Measurements from ENCODE around the gene ZNF30. TPM values are rescaled to one million over a fixed set of nuclear protein-coding genes. Genes with fewer than 3 reads are reported as not detected.

Gene ZNF30
- total and polyA plus RNA-seq, 3 donors from 2014 or later = 2.0 to 4.8 (median 3.3) TPM

DNA sequence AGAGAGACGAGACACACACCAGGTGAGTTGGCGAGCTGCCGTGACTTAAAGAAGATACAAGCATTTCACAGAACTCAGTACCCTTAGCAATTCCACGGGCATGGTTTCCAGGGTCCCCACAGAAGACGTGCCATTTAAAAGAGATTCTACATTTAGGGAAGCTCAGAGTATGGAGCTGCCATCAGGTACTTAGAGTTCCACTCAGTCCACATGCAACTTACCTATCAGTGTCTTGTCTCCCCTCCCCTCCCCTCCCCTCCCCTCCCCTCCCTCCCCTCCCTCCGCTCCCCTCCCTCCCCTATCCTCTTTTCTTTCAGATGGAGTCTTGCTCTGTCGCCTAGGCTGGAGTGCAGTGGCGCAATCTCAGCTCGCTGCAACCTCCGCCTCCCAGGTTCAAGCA is 12.2 kb downstream of the ZNF30 start:
- Histone ChIP-seq H3K4me1 (no peaks in the 10 kb centered on the region), H3K4me3 (no peak overlapping the region), H3K9me3 (no peaks in the 10 kb centered on the region), H3K27me3 (no peaks in the 10 kb centered on the region), H3K36me3 (ENCODE audit: low read depth, missing control alignments) (no peaks in the 10 kb centered on the region), H3K27ac (no peak overlapping the region)
- TF ChIP-seq, protein P1, sequence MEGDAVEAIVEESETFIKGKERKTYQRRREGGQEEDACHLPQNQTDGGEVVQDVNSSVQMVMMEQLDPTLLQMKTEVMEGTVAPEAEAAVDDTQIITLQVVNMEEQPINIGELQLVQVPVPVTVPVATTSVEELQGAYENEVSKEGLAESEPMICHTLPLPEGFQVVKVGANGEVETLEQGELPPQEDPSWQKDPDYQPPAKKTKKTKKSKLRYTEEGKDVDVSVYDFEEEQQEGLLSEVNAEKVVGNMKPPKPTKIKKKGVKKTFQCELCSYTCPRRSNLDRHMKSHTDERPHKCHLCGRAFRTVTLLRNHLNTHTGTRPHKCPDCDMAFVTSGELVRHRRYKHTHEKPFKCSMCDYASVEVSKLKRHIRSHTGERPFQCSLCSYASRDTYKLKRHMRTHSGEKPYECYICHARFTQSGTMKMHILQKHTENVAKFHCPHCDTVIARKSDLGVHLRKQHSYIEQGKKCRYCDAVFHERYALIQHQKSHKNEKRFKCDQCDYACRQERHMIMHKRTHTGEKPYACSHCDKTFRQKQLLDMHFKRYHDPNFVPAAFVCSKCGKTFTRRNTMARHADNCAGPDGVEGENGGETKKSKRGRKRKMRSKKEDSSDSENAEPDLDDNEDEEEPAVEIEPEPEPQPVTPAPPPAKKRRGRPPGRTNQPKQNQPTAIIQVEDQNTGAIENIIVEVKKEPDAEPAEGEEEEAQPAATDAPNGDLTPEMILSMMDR (IDR thresholded peaks at IDR 0.05) = no peak
- TF ChIP-seq POLR2A (IDR thresholded peaks at IDR 0.05) = no peak
- WGBS, 2 donors = 94 to 98% methylated on average over 10 of the region's 10 CpGs
- no peak for DNase-seq
- intact Hi-C loops (cut with DNase I; ENCODE audit: low total_unique reads) = no loop called here

DNA sequence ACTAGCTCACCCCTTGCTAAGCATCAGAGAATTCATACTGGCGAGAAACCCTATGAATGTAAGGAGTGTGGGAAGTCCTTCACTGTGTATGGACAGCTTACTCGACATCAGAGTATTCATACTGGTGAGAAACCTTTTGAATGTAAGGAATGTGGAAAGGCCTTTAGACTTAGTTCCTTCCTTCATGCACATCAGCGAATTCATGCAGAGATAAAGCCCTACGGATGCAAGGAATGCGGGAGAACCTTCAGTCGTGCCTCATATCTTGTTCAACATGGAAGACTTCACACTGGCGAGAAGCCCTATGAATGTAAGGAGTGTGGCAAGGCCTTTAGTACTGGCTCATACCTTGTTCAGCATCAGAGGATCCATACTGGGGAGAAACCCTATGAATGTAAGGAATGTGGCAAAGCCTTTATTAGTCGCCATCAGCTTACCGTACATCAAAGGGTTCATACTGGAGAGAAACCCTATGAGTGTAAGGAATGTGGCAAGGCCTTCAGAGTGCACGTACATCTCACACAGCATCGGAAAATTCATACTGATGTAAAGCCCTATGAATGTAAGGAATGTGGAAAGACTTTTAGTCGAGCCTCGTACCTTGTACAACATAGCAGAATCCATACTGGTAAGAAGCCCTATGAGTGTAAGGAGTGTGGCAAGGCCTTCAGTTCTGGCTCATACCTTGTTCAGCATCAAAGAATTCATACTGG is 17.3 kb downstream of the ZNF30 start:
- Histone ChIP-seq H3K9me3 (no peaks in the 10 kb centered on the region), H3K36me3 (ENCODE audit: low read depth, missing control alignments) (no peaks in the 10 kb centered on the region), H3K27me3 (no peaks in the 10 kb centered on the region), H3K4me1 (no peaks in the 10 kb centered on the region), H3K27ac (no peak overlapping the region), H3K4me3 (no peak overlapping the region)
- TF ChIP-seq, protein P1 (IDR thresholded peaks at IDR 0.05) = no peak
- no peak for TF ChIP-seq POLR2A (IDR thresholded peaks at IDR 0.05)
- DNase-seq = no peak
- intact Hi-C loops (cut with DNase I; ENCODE audit: low total_unique reads) = no loop called here
- WGBS, 2 donors = 95% methylated on average over 13 of the region's 13 CpGs

DNA sequence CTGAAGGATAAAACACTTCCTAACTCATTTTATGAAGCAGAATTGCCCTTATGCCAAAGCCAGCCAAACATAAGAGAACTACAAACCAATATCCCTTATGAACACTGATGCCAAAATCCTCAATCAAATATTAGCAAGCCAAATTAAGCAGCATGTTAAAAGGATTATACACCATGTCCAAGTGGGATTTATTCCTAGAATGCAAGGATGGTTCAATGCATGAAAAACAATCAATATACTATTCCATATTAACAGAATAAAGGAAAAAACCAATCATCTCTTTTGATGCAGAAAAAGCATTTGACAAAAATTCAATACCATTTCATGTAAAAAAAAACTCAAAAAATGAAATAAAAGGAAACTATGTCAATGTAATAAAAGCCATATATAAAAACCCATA is 26.4 kb downstream of the ZNF30 start:
- TF ChIP-seq, protein P1 (IDR thresholded peaks at IDR 0.05) = no peak
- TF ChIP-seq POLR2A (IDR thresholded peaks at IDR 0.05) = no peak
- Histone ChIP-seq H3K4me3 (no peak overlapping the region), H3K36me3 (ENCODE audit: low read depth, missing control alignments) (no peaks in the 10 kb centered on the region), H3K27ac (no peak overlapping the region), H3K9me3 (no peaks in the 10 kb centered on the region), H3K27me3 (no peaks in the 10 kb centered on the region), H3K4me1 (no peaks in the 10 kb centered on the region)
- DNase-seq = no peak
- intact Hi-C loops (cut with DNase I; ENCODE audit: low total_unique reads) = no loop called here

DNA sequence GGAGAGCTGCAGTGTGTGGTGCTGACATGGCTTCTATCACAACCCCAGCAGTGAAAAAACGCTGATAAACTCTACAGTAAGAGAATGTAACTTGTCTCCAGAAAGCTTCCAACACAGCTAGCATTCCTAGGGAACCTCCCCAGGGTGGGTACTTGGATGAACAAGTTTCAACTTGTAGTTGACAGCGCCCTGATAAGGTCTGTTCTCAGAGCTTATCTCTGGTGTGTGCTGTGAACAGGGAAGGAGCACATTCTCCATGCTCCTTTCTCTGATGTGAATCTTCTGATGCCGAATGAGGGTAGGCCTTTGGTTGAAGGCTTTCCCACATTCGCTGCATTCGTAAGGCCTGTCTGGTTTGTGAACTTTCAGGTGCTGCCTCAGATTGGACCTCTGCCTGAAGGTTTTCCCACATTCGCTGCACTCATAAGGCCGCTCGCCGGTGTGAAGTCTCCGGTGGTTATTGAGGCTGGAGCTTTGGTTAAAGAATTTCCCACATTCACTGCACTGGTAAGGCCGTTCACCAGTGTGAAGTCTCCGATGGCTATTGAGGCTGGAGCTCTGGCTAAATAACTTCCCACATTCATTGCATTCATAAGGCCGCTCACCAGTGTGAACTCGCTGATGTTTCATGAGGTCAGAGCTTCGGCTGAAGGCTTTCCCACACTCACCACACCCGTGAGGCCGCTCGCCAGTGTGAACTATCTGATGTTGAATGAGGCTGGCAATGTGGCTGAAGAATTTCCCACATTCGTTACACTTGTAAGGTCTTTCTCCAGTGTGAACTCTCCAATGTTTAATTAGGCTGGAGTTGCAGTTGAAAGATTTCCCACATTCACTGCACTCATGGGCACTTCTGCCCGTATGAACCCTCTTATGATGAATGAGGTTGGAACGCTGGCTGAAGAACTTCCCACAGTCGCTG is 31.4 kb downstream of the ZNF30 start:
- no peaks in the 10 kb centered on the region for H3K36me3 ChIP-seq (ENCODE audit: low read depth, missing control alignments)
- peaks cover 11% of the 10 kb centered on the region for H3K4me1 ChIP-seq
- WGBS, 2 donors = 94% methylated on average over 22 of the region's 22 CpGs
- no peaks in the 10 kb centered on the region for H3K27me3 ChIP-seq
- intact Hi-C loops (cut with DNase I; ENCODE audit: low total_unique reads) = no loop called here
- no peak overlapping the region for H3K27ac ChIP-seq
- H3K9me3 ChIP-seq = no peaks in the 10 kb centered on the region
- TF ChIP-seq, protein P1 (IDR thresholded peaks at IDR 0.05) = no peak
- no peak for TF ChIP-seq POLR2A (IDR thresholded peaks at IDR 0.05)
- no peak overlapping the region for H3K4me3 ChIP-seq
- no peak for DNase-seq

Measured in testis (tissue), 3 donors.